GM19324 (cell line): ENCODE data around the gene ZNF626.
"Not testable (repeated sequence)": the region's sequence is repeated elsewhere in the genome, so short reads cannot be mapped to it uniquely, and the experiment has no call there.

Experiments
- ATAC-seq: cut with Tn5 transposase; IDR thresholded peaks from one replicate; pipeline ENCODE4 v1.9.1; 2021; ENCODE audit warnings: mild to moderate bottlenecking, moderate library complexity; ENCODE audit not compliant: unreplicated experiment, low FRiP score

Gene ZNF626

DNA sequence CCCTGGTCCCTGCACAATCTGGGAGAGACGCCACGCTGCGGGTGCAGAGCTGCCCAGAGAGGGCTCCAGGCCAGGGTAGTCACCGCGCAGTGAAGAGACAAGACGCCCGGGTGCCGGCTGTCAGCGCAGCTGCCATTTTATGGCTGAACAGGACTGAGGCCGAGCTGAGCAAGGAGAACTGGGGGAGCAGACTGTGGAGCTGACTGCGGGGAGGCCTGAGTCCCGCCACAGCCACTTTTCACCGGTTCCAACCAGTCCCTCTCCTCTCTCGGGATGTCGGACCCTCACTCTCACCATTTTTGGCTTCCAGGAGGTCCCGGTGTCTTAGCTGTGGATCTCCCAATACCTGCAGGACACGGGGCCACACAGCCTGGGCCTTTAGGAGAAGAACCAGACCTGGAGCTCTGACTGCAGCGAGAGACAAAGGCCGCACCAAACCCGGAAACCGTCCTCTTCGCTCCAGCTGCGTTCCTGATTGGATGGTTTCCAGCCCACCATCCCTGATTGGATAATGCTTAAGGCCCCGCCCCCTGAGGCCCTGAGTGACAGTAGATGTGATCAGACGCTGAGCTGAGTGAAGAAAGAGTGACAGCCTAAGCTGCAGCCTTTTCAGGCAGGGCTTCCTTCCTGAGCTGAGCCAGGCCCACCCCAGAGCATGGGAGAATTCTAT is at the start of gene ZNF626:
Gene ZNF626 (minus strand): TSS at position 422 of the 670 bp plus-strand sequence. CDS start 125 bp downstream, at position 297.
- no peak for ATAC-seq

- no peak for ATAC-seq
Measured at GRCh38 chr19:20669263-20669662, 7.9 kb upstream of the ZNF626 start.

DNA sequence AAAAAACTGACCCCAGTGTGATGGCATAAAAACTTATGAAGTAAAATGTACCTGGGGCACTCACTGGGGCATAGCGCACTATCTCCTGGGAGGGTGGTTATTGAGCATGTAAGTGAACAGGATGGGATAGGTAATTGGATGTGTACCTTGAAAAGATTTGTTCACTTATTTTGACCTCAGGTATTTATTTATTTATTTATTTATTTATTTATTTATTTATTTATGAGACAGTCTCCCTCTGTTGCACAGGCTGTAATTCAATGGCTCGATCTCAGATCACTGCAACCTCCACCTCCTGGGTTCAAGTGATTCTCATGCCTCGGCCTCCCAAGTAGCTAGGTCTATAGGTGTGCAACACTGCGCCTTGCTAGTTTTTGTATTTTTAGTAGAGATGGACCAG is 5.9 kb upstream of the ZNF626 start:
- ATAC-seq = no peak

DNA sequence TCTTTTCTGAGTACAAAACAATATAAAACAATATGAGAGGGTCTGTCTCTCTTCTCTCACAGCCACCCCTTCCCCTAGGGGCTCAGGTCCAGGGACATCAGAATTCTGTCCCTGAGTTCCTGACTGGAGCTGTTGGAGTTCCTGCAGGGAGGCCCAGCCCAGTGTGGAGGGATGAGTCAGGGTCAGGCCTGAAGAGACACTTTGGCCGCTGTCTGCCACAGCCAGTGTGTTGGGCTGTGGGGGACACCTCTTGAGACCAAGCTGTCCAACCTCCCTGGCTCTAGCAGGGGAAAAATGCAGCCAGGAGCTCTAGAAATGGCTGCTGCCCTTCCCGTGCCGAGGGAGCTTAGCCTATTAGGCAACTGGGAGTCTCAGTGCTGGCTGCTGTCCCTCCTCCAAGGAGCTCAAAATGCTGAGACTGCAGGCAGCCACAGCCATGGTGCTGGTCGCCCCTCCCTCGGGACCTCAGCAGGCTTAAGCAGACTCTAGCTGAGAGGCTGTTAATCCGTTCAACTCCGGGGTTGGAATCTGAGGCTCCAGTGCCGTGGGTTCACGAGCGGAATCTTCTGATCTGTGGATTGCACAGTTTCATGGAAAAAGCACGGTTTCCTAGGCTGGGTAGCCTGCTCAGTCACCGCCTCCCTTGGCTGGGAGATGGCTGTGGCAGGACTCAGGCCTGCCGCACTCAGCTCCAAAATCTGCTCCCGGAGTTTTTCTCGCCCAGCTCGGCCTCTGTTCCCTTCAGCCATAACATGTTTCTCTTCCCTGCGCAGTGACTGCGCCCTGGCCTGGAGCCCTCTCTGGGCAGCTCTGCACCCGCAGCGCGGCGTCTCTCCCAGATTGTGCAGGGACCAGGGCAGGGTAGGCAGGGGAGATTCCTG is 3.8 kb upstream of the ZNF626 start:
- ATAC-seq = no peak

DNA sequence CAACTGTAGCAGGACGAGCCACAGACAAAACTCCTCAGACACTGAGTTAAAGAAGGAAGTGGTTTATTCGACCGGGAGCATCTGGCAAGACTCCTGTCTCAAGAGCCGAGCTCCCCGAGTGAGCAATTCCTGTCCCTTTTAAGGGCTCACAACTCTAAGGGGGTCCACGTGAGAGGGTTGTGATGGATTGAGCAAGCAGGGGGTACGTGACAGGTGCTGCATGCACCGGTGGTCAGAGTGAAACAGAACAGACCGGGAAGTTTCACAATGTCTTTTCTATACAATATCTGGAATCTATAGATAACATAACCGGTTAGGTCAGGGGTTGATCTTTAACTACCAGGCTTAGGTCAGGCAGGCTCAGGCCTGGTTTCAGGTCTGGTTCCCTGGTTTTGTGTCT is 3.1 kb upstream of the ZNF626 start:
- not testable (repeated sequence) for ATAC-seq

- no peak for ATAC-seq
Measured at GRCh38 chr19:20662421-20663105, 1.2 kb upstream of the ZNF626 start.

GRCh38 chr19:20660473-20661140 is 764 bp downstream of the ZNF626 start:
- no peak for ATAC-seq

GRCh38 chr19:20640545-20640944 is 20.8 kb downstream of the ZNF626 start:
- no peak for ATAC-seq

DNA sequence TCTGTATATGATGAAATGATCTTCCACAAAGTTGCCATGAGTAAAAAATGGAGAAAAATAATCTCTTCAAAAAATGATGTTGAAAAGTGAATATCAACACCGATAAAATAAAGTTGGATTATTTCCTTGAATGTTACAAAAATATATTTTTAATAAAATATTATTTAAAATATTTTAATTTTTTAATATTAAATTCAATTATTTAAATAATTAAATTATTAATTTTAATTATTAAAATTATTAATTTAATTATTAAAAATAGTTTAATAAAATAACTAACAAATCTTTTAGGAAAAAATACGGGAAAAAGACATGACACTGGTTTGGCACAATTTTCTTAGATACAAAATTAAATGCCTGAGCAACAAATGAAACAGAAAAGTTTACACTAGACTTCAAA is 21.3 kb downstream of the ZNF626 start:
- no peak for ATAC-seq

DNA sequence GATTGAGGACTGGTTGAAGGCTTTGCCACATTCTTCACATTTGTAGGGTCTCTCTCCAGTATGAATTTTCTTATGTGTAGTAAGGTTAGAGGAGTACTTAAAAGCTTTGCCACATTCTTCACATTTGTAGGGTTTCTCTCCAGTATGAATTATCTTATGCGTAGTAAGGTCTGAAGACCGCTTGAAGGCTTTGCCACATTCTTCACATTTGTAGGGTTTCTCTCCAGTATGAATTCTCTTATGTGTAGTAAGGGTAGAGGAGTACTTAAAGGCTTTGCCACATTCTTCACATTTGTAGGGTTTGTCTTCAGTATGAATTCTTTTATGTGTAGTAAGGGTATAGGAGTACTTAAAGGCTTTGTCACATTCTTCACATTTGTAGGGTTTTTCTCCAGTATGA is 36.8 kb downstream of the ZNF626 start:
- not testable (repeated sequence) for ATAC-seq

DNA sequence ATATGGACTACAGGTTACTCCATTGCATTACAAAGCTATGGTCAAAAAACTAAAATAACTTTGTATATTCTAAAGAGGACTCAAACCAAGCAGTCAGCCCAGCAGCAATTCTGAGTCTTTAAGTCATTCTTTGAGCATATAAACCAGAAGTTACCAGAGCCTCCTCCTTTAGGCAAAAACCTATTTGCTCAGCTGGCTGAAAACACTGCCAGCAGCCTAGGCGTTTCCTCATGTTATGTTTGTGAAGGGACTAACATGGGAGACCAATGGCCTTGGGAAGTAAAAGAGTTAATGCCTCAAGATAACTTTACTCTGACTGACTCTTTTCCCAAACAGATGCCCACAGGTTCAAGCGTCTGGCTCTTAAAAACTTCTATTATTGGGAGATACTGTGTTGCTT is 45.3 kb downstream of the ZNF626 start:
- no peak for ATAC-seq

GRCh38 chr19:20614971-20615370 is 46.4 kb downstream of the ZNF626 start:
- not testable (repeated sequence) for ATAC-seq

- ATAC-seq = no peak
Measured at GRCh38 chr19:20612711-20613316, 48.6 kb downstream of the ZNF626 start.

GRCh38 chr19:20611866-20612265 is 49.5 kb downstream of the ZNF626 start:
- ATAC-seq = no peak

- no peak for ATAC-seq
Measured at GRCh38 chr19:20607943-20608342, 53.4 kb downstream of the ZNF626 start.
